ENCODE data around the gene HBP1. TPM values are rescaled to one million over a fixed set of nuclear protein-coding genes. Genes with fewer than 3 reads are reported as not detected.

The HBP1 gene
- total RNA-seq, 4 donors from 2014 or later = 92.2 to 153 (median 114) TPM

GRCh38 chr7:107172276-107173032 is 3.7 kb downstream of the HBP1 start:
- ATAC-seq (ENCODE audit: low FRiP score) (no peak), DNase-seq (ENCODE audit: low spot score) (no peak)
- no peak for TF ChIP-seq CTCF (IDR thresholded peaks at IDR 0.05)

GRCh38 chr7:107173191-107173590 is 4.4 kb downstream of the HBP1 start:
- TF ChIP-seq CTCF (IDR thresholded peaks at IDR 0.05) = no peak
- no peak for DNase-seq (ENCODE audit: low spot score)
- ATAC-seq (ENCODE audit: low FRiP score) = no peak

- no peak for DNase-seq (ENCODE audit: low spot score)
- ATAC-seq (ENCODE audit: low FRiP score) = no peak
- TF ChIP-seq CTCF (IDR thresholded peaks at IDR 0.05) = no peak
These were observed 5.0 kb downstream of the HBP1 start for GRCh38 chr7:107173691-107174406.

GRCh38 chr7:107179326-107180164 is 10.7 kb downstream of the HBP1 start:
- no peak for DNase-seq (ENCODE audit: low spot score)
- peak; percentile 76 for ATAC-seq (ENCODE audit: low FRiP score)
- no peak for TF ChIP-seq CTCF (IDR thresholded peaks at IDR 0.05)

GRCh38 chr7:107180378-107180777 is 11.6 kb downstream of the HBP1 start:
- DNase-seq (ENCODE audit: low spot score) (peak; percentile 57), ATAC-seq (ENCODE audit: low FRiP score) (peak; percentile 81)
- TF ChIP-seq CTCF (IDR thresholded peaks at IDR 0.05) = no peak

- ATAC-seq (ENCODE audit: low FRiP score) (no peak), DNase-seq (ENCODE audit: low spot score) (no peak)
- TF ChIP-seq CTCF (IDR thresholded peaks at IDR 0.05) = no peak
These were observed 12.4 kb downstream of the HBP1 start for GRCh38 chr7:107181172-107181571.

Measured in omental fat pad (tissue), 4 donors.